ENCODE measurements around the gene RNF182.
"Not testable (repeated sequence)": the region's sequence is repeated elsewhere in the genome, so short reads cannot be mapped to it uniquely, and the experiment has no call there.

The RNF182 gene

GRCh38 chr6:14017626-14018475 lies 93.1 kb downstream of the RNF182 start:
- FAIRE-seq (no peak), DNase-seq (ENCODE audit: insufficient read length, low spot score) (no peak)
- TF ChIP-seq POLR2A (IDR thresholded peaks at IDR 0.05; ENCODE audit: low read depth, low read length) (no peak), PAX5 (IDR thresholded peaks at IDR 0.05; ENCODE audit: insufficient read depth, low read length, severe bottlenecking) (no peak), SPI1 (IDR thresholded peaks at IDR 0.05; ENCODE audit: low read depth, low read length) (no peak), POLR2AphosphoS5 (IDR thresholded peaks at IDR 0.05; ENCODE audit: low read depth, low read length) (no peak), TAF1 (IDR thresholded peaks at IDR 0.05; ENCODE audit: low read depth, low read length) (no peak), POU2F2 (IDR thresholded peaks at IDR 0.05; ENCODE audit: low read depth, low read length) (no peak)

- FAIRE-seq; DNase-seq (ENCODE audit: insufficient read length, low spot score): not testable (repeated sequence)
Measured at GRCh38 chr6:14018559-14018958, 93.8 kb downstream of the RNF182 start.

DNA sequence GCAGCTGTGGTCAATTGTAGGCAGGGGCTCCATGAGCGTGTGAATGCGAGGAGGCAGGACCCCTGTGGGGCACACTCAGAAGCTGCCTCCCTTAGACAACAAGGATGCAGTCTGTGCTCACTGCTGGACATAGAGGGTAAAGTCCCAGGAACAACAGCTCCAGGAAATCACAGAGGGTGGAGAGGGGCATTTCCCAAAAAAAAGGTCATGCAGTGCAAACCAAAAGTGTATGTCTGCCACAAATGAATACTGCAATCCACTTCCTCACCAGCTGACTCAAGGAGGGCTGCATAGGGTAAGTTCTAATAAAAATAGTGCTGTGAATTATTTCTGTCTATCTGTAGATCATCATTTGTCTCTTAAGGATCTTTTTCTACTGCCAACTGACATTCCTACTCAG lies 95.8 kb downstream of the RNF182 start:
- FAIRE-seq = no peak
- no peak for DNase-seq (ENCODE audit: insufficient read length, low spot score)
- TF ChIP-seq PAX5 (IDR thresholded peaks at IDR 0.05; ENCODE audit: insufficient read depth, low read length, severe bottlenecking) (no peak), TAF1 (IDR thresholded peaks at IDR 0.05; ENCODE audit: low read depth, low read length) (no peak), POLR2AphosphoS5 (IDR thresholded peaks at IDR 0.05; ENCODE audit: low read depth, low read length) (no peak), POU2F2 (IDR thresholded peaks at IDR 0.05; ENCODE audit: low read depth, low read length) (no peak), SPI1 (IDR thresholded peaks at IDR 0.05; ENCODE audit: low read depth, low read length) (no peak), POLR2A (IDR thresholded peaks at IDR 0.05; ENCODE audit: low read depth, low read length) (no peak)

DNA sequence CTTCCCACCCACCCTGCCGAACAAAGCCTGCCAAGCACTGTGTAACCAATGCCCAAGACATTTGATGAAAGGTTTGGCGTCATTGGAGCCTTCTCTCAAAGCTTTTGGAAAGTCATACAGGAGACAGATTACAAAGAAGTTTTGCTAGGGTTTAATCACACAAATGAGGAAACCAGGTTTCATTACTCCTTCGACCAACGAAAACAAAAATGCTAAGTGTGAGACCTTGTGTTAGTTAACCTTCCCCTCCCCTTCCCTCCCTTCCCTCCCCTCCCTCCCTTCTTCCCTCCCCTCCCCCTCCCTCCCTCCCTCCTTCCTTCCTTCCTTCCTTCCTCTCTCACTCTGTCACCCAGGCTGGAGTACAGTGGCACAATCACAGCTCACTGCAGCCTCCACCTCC lies 96.7 kb downstream of the RNF182 start:
- DNase-seq (ENCODE audit: insufficient read length, low spot score) (no peak), FAIRE-seq (no peak)
- TF ChIP-seq POU2F2 (IDR thresholded peaks at IDR 0.05; ENCODE audit: low read depth, low read length) = no peak
- no peak for TF ChIP-seq POLR2A (IDR thresholded peaks at IDR 0.05; ENCODE audit: low read depth, low read length)
- TF ChIP-seq PAX5 (IDR thresholded peaks at IDR 0.05; ENCODE audit: insufficient read depth, low read length, severe bottlenecking) = no peak
- no peak for TF ChIP-seq POLR2AphosphoS5 (IDR thresholded peaks at IDR 0.05; ENCODE audit: low read depth, low read length)
- TF ChIP-seq SPI1 (IDR thresholded peaks at IDR 0.05; ENCODE audit: low read depth, low read length) = no peak
- no peak for TF ChIP-seq TAF1 (IDR thresholded peaks at IDR 0.05; ENCODE audit: low read depth, low read length)

GRCh38 chr6:14022673-14023072 lies 97.9 kb downstream of the RNF182 start:
- TF ChIP-seq POLR2AphosphoS5 (IDR thresholded peaks at IDR 0.05; ENCODE audit: low read depth, low read length) (no peak), SPI1 (IDR thresholded peaks at IDR 0.05; ENCODE audit: low read depth, low read length) (no peak), POLR2A (IDR thresholded peaks at IDR 0.05; ENCODE audit: low read depth, low read length) (no peak), TAF1 (IDR thresholded peaks at IDR 0.05; ENCODE audit: low read depth, low read length) (no peak), POU2F2 (IDR thresholded peaks at IDR 0.05; ENCODE audit: low read depth, low read length) (no peak)
- DNase-seq (ENCODE audit: insufficient read length, low spot score) (no peak), FAIRE-seq (no peak)

GRCh38 chr6:14023855-14024254 lies 99.1 kb downstream of the RNF182 start:
- no peak for TF ChIP-seq POLR2AphosphoS5 (IDR thresholded peaks at IDR 0.05; ENCODE audit: low read depth, low read length)
- DNase-seq (ENCODE audit: insufficient read length, low spot score) = no peak
- no peak for FAIRE-seq

- DNase-seq (ENCODE audit: insufficient read length, low spot score) = no peak
- no peak for TF ChIP-seq TAF1 (IDR thresholded peaks at IDR 0.05; ENCODE audit: low read depth, low read length)
- TF ChIP-seq POLR2A (IDR thresholded peaks at IDR 0.05; ENCODE audit: low read depth, low read length) = no peak
- TF ChIP-seq PAX5 (IDR thresholded peaks at IDR 0.05; ENCODE audit: insufficient read depth, low read length, severe bottlenecking) = no peak
- no peak for TF ChIP-seq POLR2AphosphoS5 (IDR thresholded peaks at IDR 0.05; ENCODE audit: low read depth, low read length)
- TF ChIP-seq SPI1 (IDR thresholded peaks at IDR 0.05; ENCODE audit: low read depth, low read length) = no peak
- no peak for TF ChIP-seq POU2F2 (IDR thresholded peaks at IDR 0.05; ENCODE audit: low read depth, low read length)
- FAIRE-seq = no peak
Measured at GRCh38 chr6:14025160-14025559, 100.4 kb downstream of the RNF182 start.

DNA sequence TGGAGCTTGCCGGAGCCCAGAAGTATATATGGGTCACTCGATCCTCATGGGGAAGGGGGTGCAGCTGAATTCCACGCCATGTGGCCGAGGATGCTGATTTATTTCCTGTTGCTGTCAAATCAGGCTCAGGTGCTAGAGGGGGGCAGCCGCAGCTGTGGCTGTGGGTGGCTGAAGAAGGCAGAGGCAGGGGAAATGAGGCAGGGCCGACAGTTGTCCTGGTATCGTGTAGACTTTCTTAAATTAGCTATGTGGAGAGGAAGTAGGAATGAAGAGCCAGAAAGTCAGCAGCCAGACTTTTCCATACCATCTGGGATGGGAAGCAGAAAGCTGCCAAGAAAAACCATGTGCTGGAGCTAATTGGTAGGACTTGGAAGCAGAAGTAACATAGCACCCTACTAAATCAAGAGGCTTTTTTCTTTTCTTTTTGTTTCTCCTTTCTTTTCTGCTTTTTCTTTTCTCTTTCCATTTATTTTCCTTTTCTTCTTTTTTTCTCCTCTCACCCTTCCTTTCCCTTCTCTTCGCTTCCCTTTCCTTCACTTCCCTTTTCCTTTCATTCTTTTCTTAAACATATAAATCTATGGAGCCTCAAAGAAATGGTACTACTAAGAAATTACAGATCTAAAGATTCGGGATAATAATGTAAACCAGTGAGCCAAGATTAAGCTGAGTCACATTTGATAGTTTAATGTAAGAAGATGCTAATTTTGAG lies 102.2 kb downstream of the RNF182 start:
- DNase-seq (ENCODE audit: insufficient read length, low spot score) (no peak), FAIRE-seq (no peak)
- no peak for TF ChIP-seq PAX5 (IDR thresholded peaks at IDR 0.05; ENCODE audit: insufficient read depth, low read length, severe bottlenecking)
- TF ChIP-seq SPI1 (IDR thresholded peaks at IDR 0.05; ENCODE audit: low read depth, low read length) = no peak
- TF ChIP-seq TAF1 (IDR thresholded peaks at IDR 0.05; ENCODE audit: low read depth, low read length) = no peak
- TF ChIP-seq POLR2AphosphoS5 (IDR thresholded peaks at IDR 0.05; ENCODE audit: low read depth, low read length) = no peak
- TF ChIP-seq POU2F2 (IDR thresholded peaks at IDR 0.05; ENCODE audit: low read depth, low read length) = no peak

DNA sequence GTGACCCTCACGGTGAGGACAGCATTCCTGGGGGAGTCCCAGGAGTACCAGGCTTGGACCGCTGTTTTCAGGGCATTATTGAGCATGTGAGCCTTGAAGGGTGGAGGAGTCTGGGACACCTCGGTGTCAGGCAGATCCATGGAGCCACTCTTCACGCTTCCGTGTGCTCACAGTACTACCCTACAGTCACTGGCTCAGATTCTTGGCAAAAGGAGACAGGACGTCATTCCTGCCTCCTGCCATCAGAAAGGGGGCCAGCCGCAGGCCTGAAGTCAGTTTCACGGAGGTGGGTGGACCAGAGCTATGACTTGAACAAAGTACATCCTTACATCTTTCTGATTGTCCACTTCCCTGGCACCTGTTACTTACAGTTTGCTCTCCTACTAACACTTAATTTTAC lies 103.9 kb downstream of the RNF182 start:
- no peak for FAIRE-seq
- DNase-seq (ENCODE audit: insufficient read length, low spot score) = no peak
- TF ChIP-seq POLR2AphosphoS5 (IDR thresholded peaks at IDR 0.05; ENCODE audit: low read depth, low read length) = no peak

DNA sequence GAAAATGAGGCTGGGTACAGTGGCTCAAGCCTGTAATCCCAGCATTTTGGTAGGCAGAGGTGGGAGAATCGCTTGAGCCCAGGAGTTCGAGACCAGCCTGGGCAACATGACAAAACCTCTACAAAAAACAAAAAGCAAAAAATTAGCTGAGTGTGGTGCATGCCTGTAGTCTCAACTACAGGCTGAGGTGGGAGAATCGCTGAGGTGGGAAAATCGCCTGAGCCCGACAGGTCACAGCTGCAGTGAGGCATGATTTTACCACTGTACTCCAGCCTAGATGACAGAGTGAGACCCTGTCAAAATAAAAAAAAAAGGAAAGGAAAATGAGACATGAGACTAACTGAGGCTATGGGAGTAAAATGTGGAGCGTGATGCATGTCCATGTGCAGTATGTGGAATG lies 104.9 kb downstream of the RNF182 start:
- TF ChIP-seq PAX5 (IDR thresholded peaks at IDR 0.05; ENCODE audit: insufficient read depth, low read length, severe bottlenecking) = no peak
- TF ChIP-seq POLR2AphosphoS5 (IDR thresholded peaks at IDR 0.05; ENCODE audit: low read depth, low read length) = no peak
- no peak for TF ChIP-seq POU2F2 (IDR thresholded peaks at IDR 0.05; ENCODE audit: low read depth, low read length)
- no peak for TF ChIP-seq TAF1 (IDR thresholded peaks at IDR 0.05; ENCODE audit: low read depth, low read length)
- no peak for TF ChIP-seq POLR2A (IDR thresholded peaks at IDR 0.05; ENCODE audit: low read depth, low read length)
- TF ChIP-seq SPI1 (IDR thresholded peaks at IDR 0.05; ENCODE audit: low read depth, low read length) = no peak
- DNase-seq (ENCODE audit: insufficient read length, low spot score) = no peak
- FAIRE-seq = no peak

All from GM12891 (cell line).